H9 (cell line): Measurements from ENCODE around the gene MEN1. TPM values are rescaled to one million over a fixed set of nuclear protein-coding genes. Genes with fewer than 3 reads are reported as not detected.

ENCODE experiments used
- DNase-seq: peaks from one replicate; pipeline ENCODE4 v3.0.0-alpha.2; 2017
- H2AFZ ChIP-seq: one replicate; pipeline ENCODE4 v1.6.1; 2013; ENCODE audit warnings: mild to moderate bottlenecking, low read length, control low read depth, moderate library complexity
- H2AK5ac ChIP-seq: 2 replicates; pipeline ENCODE4 v1.6.1; 2013; ENCODE audit warnings: low read length, control low read depth, mixed read lengths; ENCODE audit not compliant: insufficient read length
- H2BK120ac ChIP-seq: one replicate; pipeline ENCODE4 v1.6.1; 2013; ENCODE audit warnings: low read depth, mild to moderate bottlenecking, low read length, control low read depth, inconsistent platforms; ENCODE audit not compliant: poor library complexity, severe bottlenecking
- H2BK12ac ChIP-seq: 2 replicates; pipeline ENCODE4 v1.6.1; 2013; ENCODE audit warnings: low read length, control low read depth, mixed read lengths, low read depth; ENCODE audit not compliant: insufficient read length
- H2BK15ac ChIP-seq: 2 replicates; pipeline ENCODE4 v1.6.1; 2013; ENCODE audit warnings: low read depth, low read length, control low read depth
- H2BK20ac ChIP-seq: one replicate; pipeline ENCODE4 v1.6.1; 2013; ENCODE audit warnings: low read depth, mild to moderate bottlenecking, low read length, control low read depth, inconsistent platforms; ENCODE audit not compliant: poor library complexity, severe bottlenecking
- H2BK5ac ChIP-seq: 2 replicates; pipeline ENCODE4 v1.6.1; 2013; ENCODE audit warnings: low read length, control low read depth, mixed read lengths; ENCODE audit not compliant: insufficient read length
- H3K14ac ChIP-seq: 2 replicates; pipeline ENCODE4 v1.6.1; 2013; ENCODE audit warnings: low read length, control low read depth; ENCODE audit not compliant: insufficient read depth
- H3K18ac ChIP-seq: 2 replicates; pipeline ENCODE4 v1.6.1; 2013; ENCODE audit warnings: low read depth, mild to moderate bottlenecking, mixed read lengths, low read length, control low read depth; ENCODE audit not compliant: insufficient read length
- H3K23ac ChIP-seq: 2 replicates; pipeline ENCODE4 v1.6.1; 2013; ENCODE audit warnings: low read length, control low read depth, mixed read lengths, low read depth; ENCODE audit not compliant: insufficient read length
- H3K23me2 ChIP-seq: 2 replicates; pipeline ENCODE4 v1.6.1; 2013; ENCODE audit warnings: low read depth, mild to moderate bottlenecking, mixed read lengths, low read length, control low read depth; ENCODE audit not compliant: insufficient read length, poor library complexity, severe bottlenecking
- H3K27ac ChIP-seq: 2 replicates; pipeline ENCODE4 v1.5.1; 2013; ENCODE audit warnings: low read length, control low read depth, mixed read lengths, low read depth; ENCODE audit not compliant: insufficient read length
- H3K27me3 ChIP-seq: 2 replicates; pipeline ENCODE4 v1.6.1; 2013; ENCODE audit warnings: low read length, control low read depth, inconsistent platforms; ENCODE audit not compliant: insufficient read depth
- H3K4ac ChIP-seq: 2 replicates; pipeline ENCODE4 v1.6.1; 2013; ENCODE audit warnings: low read depth, mild to moderate bottlenecking, control low read depth, inconsistent platforms, low read length, moderate library complexity
- H3K4me1 ChIP-seq: 2 replicates; pipeline ENCODE4 v1.6.1; 2013; ENCODE audit warnings: low read length, control low read depth, inconsistent platforms; ENCODE audit not compliant: insufficient read depth
- H3K4me2 ChIP-seq: 2 replicates; pipeline ENCODE4 v1.6.1; 2013; ENCODE audit warnings: low read length, control low read depth, mixed read lengths; ENCODE audit not compliant: insufficient read length, insufficient read depth
- H3K56ac ChIP-seq: 2 replicates; pipeline ENCODE4 v1.6.1; 2013; ENCODE audit warnings: low read depth, mild to moderate bottlenecking, mixed read lengths, low read length, control low read depth; ENCODE audit not compliant: insufficient read length
- H3K79me1 ChIP-seq: 2 replicates; pipeline ENCODE4 v1.6.1; 2013; ENCODE audit warnings: low read depth, mild to moderate bottlenecking, moderate library complexity, low read length, control low read depth, inconsistent platforms; ENCODE audit not compliant: insufficient read depth, poor library complexity, severe bottlenecking
- H3K79me2 ChIP-seq: 2 replicates; pipeline ENCODE4 v1.6.1; 2013; ENCODE audit warnings: low read length, control low read depth, inconsistent platforms; ENCODE audit not compliant: insufficient read depth
- H3K9ac ChIP-seq: 2 replicates; pipeline ENCODE4 v1.6.1; 2013; ENCODE audit warnings: low read length, control low read depth, mixed read lengths; ENCODE audit not compliant: insufficient read length; ENCODE audit errors: extremely low read depth
- H3K9me3 ChIP-seq: one replicate; pipeline ENCODE4 v1.6.1; 2013; ENCODE audit warnings: low read depth, low read length, inconsistent platforms; ENCODE audit not compliant: control insufficient read depth
- H3T11ph ChIP-seq: one replicate; pipeline ENCODE4 v1.6.1; 2013; ENCODE audit warnings: mild to moderate bottlenecking, low read length, control low read depth, inconsistent platforms
- H4K20me1 ChIP-seq: one replicate; pipeline ENCODE4 v1.6.1; 2013; ENCODE audit not compliant: control insufficient read depth, insufficient read length, insufficient read depth
- H4K5ac ChIP-seq: 2 replicates; pipeline ENCODE4 v1.6.1; 2013; ENCODE audit warnings: low read depth, mild to moderate bottlenecking, mixed read lengths, low read length, control low read depth; ENCODE audit not compliant: insufficient read length
- H4K8ac ChIP-seq: replicated peaks from 2 replicates; pipeline ENCODE4 v1.6.1; 2013; ENCODE audit warnings: low read length, control low read depth, mixed read lengths, low read depth; ENCODE audit not compliant: insufficient read length
- H4K91ac ChIP-seq: 2 replicates; pipeline ENCODE4 v1.6.1; 2013; ENCODE audit warnings: low read depth, mild to moderate bottlenecking, moderate library complexity, mixed read lengths, low read length, control low read depth; ENCODE audit not compliant: insufficient read length
- H3K27ac Mint-ChIP-seq, 3 experiments: 2 replicates in 2 of 3; 3 replicates in 1 of 3; pipeline ENCODE4 v1.8.0; 2020 to 2021; ENCODE audit warnings: mixed read lengths in 3 of 3, mild to moderate bottlenecking in 1 of 3, moderate library complexity in 1 of 3
- H3K27me3 Mint-ChIP-seq: 2 replicates; pipeline ENCODE4 v1.8.0; 2021; ENCODE audit warnings: low read depth, mild to moderate bottlenecking, moderate library complexity, mixed read lengths
- H3K36me3 Mint-ChIP-seq, 3 experiments: 2 replicates in 2 of 3; 3 replicates in 1 of 3; pipeline ENCODE4 v1.8.0; 2020 to 2021; ENCODE audit warnings: low read depth in 3 of 3, mixed read lengths in 3 of 3; ENCODE audit not compliant: insufficient read depth in 1 of 3
- H3K4me1 Mint-ChIP-seq, 2 experiments: 2 replicates each; pipeline ENCODE4 v1.8.0; 2020; ENCODE audit warnings: mixed read lengths in 2 of 2
- H3K4me3 Mint-ChIP-seq, 2 experiments: 2 replicates in 1 of 2; 3 replicates in 1 of 2; pipeline ENCODE4 v1.8.0; 2020 to 2021; ENCODE audit warnings: mild to moderate bottlenecking in 2 of 2, mixed read lengths in 2 of 2, moderate library complexity in 1 of 2
- H3K9me3 Mint-ChIP-seq, 2 experiments: 2 replicates in 1 of 2; 3 replicates in 1 of 2; pipeline ENCODE4 v1.8.0; 2020; ENCODE audit warnings: mild to moderate bottlenecking in 2 of 2, mixed read lengths in 2 of 2, moderate library complexity in 1 of 2
- WGBS: extraction: QIAGEN DNeasy Blood & Tissue Kit; methylation state at CpG from one replicate; pipeline ENCODE4 v1.1.7; 2013; ENCODE audit warnings: missing lambda C conversion rate, low lambda C conversion rate, mixed read lengths; ENCODE audit not compliant: insufficient read length; ENCODE audit errors: extremely low coverage; 5-methylcytosine and 5-hydroxymethylcytosine counted together
- total RNA-seq: library from RNA; stranded (reverse); gene quantifications from 2 replicates; pipeline ENCODE4 v1.2.1, GENCODE V29; 2021
- TF ChIP-seq, protein P1 (sequence below): fragments of 200-600 bp; sonication (generic); conservative IDR thresholded peaks from 3 replicates; pipeline ENCODE4 v1.8.0; 2021; ENCODE audit warnings: antibody characterized with exemption, mild to moderate bottlenecking

MEN1 gene
- total RNA-seq, 1 experiment from 2014 or later, result 49.9 TPM

DNA sequence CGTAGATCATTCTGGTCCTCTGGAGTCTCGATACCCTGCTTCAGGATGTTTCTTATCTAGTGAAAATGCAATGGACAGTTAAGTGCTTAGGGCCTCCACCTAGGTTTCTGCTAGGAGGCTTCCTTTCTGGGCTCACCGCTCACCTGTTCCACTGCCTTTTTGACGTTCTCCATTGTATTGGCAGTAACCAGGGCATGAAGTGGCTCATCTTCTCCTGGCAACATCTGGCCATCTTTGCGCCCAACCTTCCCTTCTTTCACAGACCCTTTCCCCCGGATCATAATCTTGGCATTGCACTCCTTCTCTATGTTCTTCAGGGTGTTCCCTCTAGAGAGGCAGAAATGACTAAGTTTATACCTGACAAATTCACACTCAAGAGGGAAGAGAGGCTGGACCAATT lies 41.1 kb downstream of the MEN1 start:
- no peak overlapping the region for H3K27ac ChIP-seq
- H2AFZ ChIP-seq, result no peak overlapping the region
- no peak overlapping the region for H3K23ac ChIP-seq
- TF ChIP-seq, protein P1, sequence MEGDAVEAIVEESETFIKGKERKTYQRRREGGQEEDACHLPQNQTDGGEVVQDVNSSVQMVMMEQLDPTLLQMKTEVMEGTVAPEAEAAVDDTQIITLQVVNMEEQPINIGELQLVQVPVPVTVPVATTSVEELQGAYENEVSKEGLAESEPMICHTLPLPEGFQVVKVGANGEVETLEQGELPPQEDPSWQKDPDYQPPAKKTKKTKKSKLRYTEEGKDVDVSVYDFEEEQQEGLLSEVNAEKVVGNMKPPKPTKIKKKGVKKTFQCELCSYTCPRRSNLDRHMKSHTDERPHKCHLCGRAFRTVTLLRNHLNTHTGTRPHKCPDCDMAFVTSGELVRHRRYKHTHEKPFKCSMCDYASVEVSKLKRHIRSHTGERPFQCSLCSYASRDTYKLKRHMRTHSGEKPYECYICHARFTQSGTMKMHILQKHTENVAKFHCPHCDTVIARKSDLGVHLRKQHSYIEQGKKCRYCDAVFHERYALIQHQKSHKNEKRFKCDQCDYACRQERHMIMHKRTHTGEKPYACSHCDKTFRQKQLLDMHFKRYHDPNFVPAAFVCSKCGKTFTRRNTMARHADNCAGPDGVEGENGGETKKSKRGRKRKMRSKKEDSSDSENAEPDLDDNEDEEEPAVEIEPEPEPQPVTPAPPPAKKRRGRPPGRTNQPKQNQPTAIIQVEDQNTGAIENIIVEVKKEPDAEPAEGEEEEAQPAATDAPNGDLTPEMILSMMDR, result no peak
- 0 out of 2 replicates have a peak, but pooled peaks cover 3% of the 10 kb centered on the region for H3K79me2 ChIP-seq
- H2AK5ac ChIP-seq, result no peak overlapping the region
- no peak for DNase-seq
- no peak overlapping the region for H2BK12ac ChIP-seq
- no peak overlapping the region for H2BK5ac ChIP-seq
- H4K20me1 ChIP-seq, result peaks cover 3% of the 10 kb centered on the region
- H3K4me2 ChIP-seq, result no peak overlapping the region
- Mint-ChIP-seq H3K27ac (peak overlapping the region; percentile 27 to 72 (median 63); a peak in 5 of 7 replicates), H3K9me3 (no peaks in the 10 kb centered on the region), H3K4me3 (peak overlapping the region in 1 of 2 experiments; percentile 24; a peak in 1 of 5 replicates), H3K4me1 (peaks cover 28 to 40% of the 10 kb centered on the region in 2 experiments), H3K36me3 (peaks cover 81 to 98% (median 97%) of the 10 kb centered on the region in 3 experiments; a peak in 6 of 7 replicates), H3K27me3 (no peaks in the 10 kb centered on the region)
- H2BK15ac ChIP-seq, result no peak overlapping the region
- H3K23me2 ChIP-seq, result no peaks in the 10 kb centered on the region
- no peak overlapping the region for H4K91ac ChIP-seq
- no peaks in the 10 kb centered on the region for H3K9me3 ChIP-seq
- H2BK20ac ChIP-seq, result no peak overlapping the region
- no peak overlapping the region for H2BK120ac ChIP-seq
- no peaks in the 10 kb centered on the region for H3K27me3 ChIP-seq
- H3K79me1 ChIP-seq, result peaks cover 7% of the 10 kb centered on the region
- H3K14ac ChIP-seq, result no peak overlapping the region
- H3K56ac ChIP-seq, result no peak overlapping the region
- H3T11ph ChIP-seq, result no peak overlapping the region
- no peak overlapping the region for H3K9ac ChIP-seq
- no peak overlapping the region for H4K8ac ChIP-seq
- no peaks in the 10 kb centered on the region; the same call in 1 of the 2 replicates for H3K4me1 ChIP-seq
- H3K18ac ChIP-seq, result no peak overlapping the region
- no CpG with 5 or more reads among the region's 6 CpGs for WGBS
- no peak overlapping the region for H4K5ac ChIP-seq
- H3K4ac ChIP-seq, result no peak overlapping the region
